Fibroblast of skin of right biceps (primary cell): ENCODE measurements around the gene RPL3.
A peak's percentile ranks its signal among the peaks of the same experiment; 100 is the strongest.

ENCODE experiments used
- DNase-seq: peaks from one replicate; pipeline ENCODE4 v3.0.0-alpha.2; 2013

Gene RPL3

GRCh38 chr22:39297490-39298240 lies 21.8 kb downstream of the RPL3 start:
- peak; percentile 68 for DNase-seq

GRCh38 chr22:39296981-39297489 lies 22.4 kb downstream of the RPL3 start:
- no peak for DNase-seq

GRCh38 chr22:39296535-39296934 lies 22.9 kb downstream of the RPL3 start:
- no peak for DNase-seq

- DNase-seq, result no peak
Measured at GRCh38 chr22:39294571-39295468, 24.6 kb downstream of the RPL3 start.

- DNase-seq, result no peak
Measured at GRCh38 chr22:39293766-39294368, 25.6 kb downstream of the RPL3 start.

GRCh38 chr22:39292561-39293074 lies 26.8 kb downstream of the RPL3 start:
- DNase-seq, result peak; percentile 96

- no peak for DNase-seq
Measured at GRCh38 chr22:39292031-39292462, 27.4 kb downstream of the RPL3 start.

GRCh38 chr22:39291523-39291922 lies 27.9 kb downstream of the RPL3 start:
- no peak for DNase-seq

- peak; percentile 46 for DNase-seq
Measured at GRCh38 chr22:39290724-39291161, 28.7 kb downstream of the RPL3 start.

- no peak for DNase-seq
Measured at GRCh38 chr22:39289975-39290720, 29.3 kb downstream of the RPL3 start.

- DNase-seq, result no peak
Measured at GRCh38 chr22:39289533-39289932, 29.9 kb downstream of the RPL3 start.

GRCh38 chr22:39288135-39288898 lies 31.1 kb downstream of the RPL3 start:
- DNase-seq, result no peak

- DNase-seq, result peak; percentile 44
Measured at GRCh38 chr22:39287076-39287725, 32.2 kb downstream of the RPL3 start.

- DNase-seq, result no peak
Measured at GRCh38 chr22:39284983-39285382, 34.4 kb downstream of the RPL3 start.

GRCh38 chr22:39284142-39284980 lies 35.1 kb downstream of the RPL3 start:
- no peak for DNase-seq

GRCh38 chr22:39283322-39284141 lies 35.9 kb downstream of the RPL3 start:
- DNase-seq, result no peak

- no peak for DNase-seq
Measured at GRCh38 chr22:39282645-39283321, 36.6 kb downstream of the RPL3 start.

- no peak for DNase-seq
Measured at GRCh38 chr22:39281126-39281525, 38.3 kb downstream of the RPL3 start.
